IMR-90 (cell line): Measurements from ENCODE around the gene PDE6B. TPM values are rescaled to one million over a fixed set of nuclear protein-coding genes. Genes with fewer than 3 reads are reported as not detected.
A peak's percentile ranks its signal among the peaks of the same experiment; 100 is the strongest.

Source experiments
- ATAC-seq: fragments of 200-7000 bp; cut with Tn5 transposase; 2 replicates; pipeline ENCODE4 v1.9.1; 2020; ENCODE audit warnings: low read depth, mild to moderate bottlenecking, moderate library complexity
- BruUV-seq: library from RNA; stranded (reverse); fragments of 400-500 nt; replicated peaks from 2 replicates; lab custom pipeline; 2021; lab: Mats Ljungman, UMichigan
- CTCF ChIA-PET: fragments of 300-600 bp; formaldehyde crosslinking; extraction: SDS; loops from one replicate; lab custom pipeline; 2021; ENCODE audit warnings: antibody characterized with exemption; lab: Yijun Ruan, JAX
- POLR2A ChIA-PET: fragments of 300-600 bp; sonication (Branson Sonifier 250); formaldehyde crosslinking; loops from one replicate; lab custom pipeline; 2022; ENCODE audit warnings: antibody characterized with exemption; ENCODE audit not compliant: unreplicated experiment; lab: Charles Lee
- DNase-seq: peaks from one replicate; pipeline ENCODE4 v3.0.0; 2013
- H2AFZ ChIP-seq: replicated peaks from 2 replicates; pipeline ENCODE3; 2013; ENCODE audit warnings: low read length, mild to moderate bottlenecking; ENCODE audit not compliant: poor library complexity
- H2AK5ac ChIP-seq: 2 replicates; pipeline ENCODE4 v1.6.1; 2013; ENCODE audit warnings: low read depth, low read length, inconsistent platforms
- H2AK9ac ChIP-seq: replicated peaks from 2 replicates; pipeline ENCODE3; 2013; ENCODE audit warnings: mild to moderate bottlenecking, low read depth, low read length, moderate library complexity; ENCODE audit not compliant: poor library complexity
- H2BK120ac ChIP-seq: 2 replicates; pipeline ENCODE4 v1.6.1; 2013; ENCODE audit warnings: low read depth, low read length, inconsistent platforms
- H2BK15ac ChIP-seq: 3 replicates; pipeline ENCODE4 v1.6.1; 2013; ENCODE audit warnings: low read depth, low read length, inconsistent platforms
- H2BK20ac ChIP-seq: 2 replicates; pipeline ENCODE4 v1.6.1; 2013; ENCODE audit warnings: low read depth, mild to moderate bottlenecking, inconsistent platforms, low read length, moderate library complexity
- H2BK5ac ChIP-seq: 2 replicates; pipeline ENCODE4 v1.6.1; 2013; ENCODE audit warnings: mild to moderate bottlenecking, low read depth, low read length, inconsistent platforms; ENCODE audit not compliant: poor library complexity, severe bottlenecking
- H3K14ac ChIP-seq: replicated peaks from 2 replicates; pipeline ENCODE4 v1.6.1; 2013; ENCODE audit warnings: low read depth, low read length, inconsistent platforms
- H3K18ac ChIP-seq: 2 replicates; pipeline ENCODE4 v1.6.1; 2013; ENCODE audit warnings: low read depth, low read length, control low read depth
- H3K23ac ChIP-seq: 2 replicates; pipeline ENCODE4 v1.6.1; 2013; ENCODE audit warnings: low read depth, low read length, inconsistent platforms
- H3K27ac ChIP-seq: 2 replicates; pipeline ENCODE4 v1.5.1; 2013; ENCODE audit warnings: mild to moderate bottlenecking, control low read depth, low read length; ENCODE audit not compliant: insufficient read depth
- H3K27me3 ChIP-seq: 2 replicates; pipeline ENCODE4 v1.6.1; 2013; ENCODE audit warnings: low read length; ENCODE audit not compliant: control insufficient read depth, insufficient read depth
- H3K36me3 ChIP-seq: 2 replicates; pipeline ENCODE4 v1.6.1; 2013; ENCODE audit warnings: low read length, mixed read lengths; ENCODE audit not compliant: control insufficient read depth, insufficient read depth
- H3K4ac ChIP-seq: 2 replicates; pipeline ENCODE4 v1.6.1; 2013; ENCODE audit warnings: low read depth, low read length, inconsistent platforms
- H3K4me1 ChIP-seq: 2 replicates; pipeline ENCODE4 v1.6.1; 2013; ENCODE audit warnings: low read length, mixed read lengths; ENCODE audit not compliant: control insufficient read depth, insufficient read depth
- H3K4me2 ChIP-seq: 2 replicates; pipeline ENCODE4 v1.6.1; 2013; ENCODE audit warnings: low read depth, mild to moderate bottlenecking, control low read depth, low read length, moderate library complexity
- H3K4me3 ChIP-seq: 2 replicates; pipeline ENCODE4 v1.5.1; 2013; ENCODE audit warnings: low read depth, mild to moderate bottlenecking, control low read depth, low read length, moderate library complexity; ENCODE audit not compliant: insufficient read depth
- H3K56ac ChIP-seq: 2 replicates; pipeline ENCODE4 v1.6.1; 2013; ENCODE audit warnings: low read length, inconsistent platforms; ENCODE audit not compliant: insufficient read depth; ENCODE audit errors: extremely low read depth
- H3K79me1 ChIP-seq, 2 experiments: 2 replicates each; pipeline ENCODE4 v1.6.1; 2013; ENCODE audit warnings: low read length in 2 of 2, inconsistent platforms in 1 of 2, low read depth in 1 of 2
- H3K9ac ChIP-seq: 2 replicates; pipeline ENCODE4 v1.6.1; 2013; ENCODE audit warnings: low read depth, low read length, control low read depth
- H3K9me1 ChIP-seq: 2 replicates; pipeline ENCODE4 v1.6.1; 2013; ENCODE audit warnings: low read length, inconsistent platforms; ENCODE audit not compliant: insufficient read depth
- H3K9me3 ChIP-seq: 2 replicates; pipeline ENCODE4 v1.6.1; 2013; ENCODE audit warnings: low read length; ENCODE audit not compliant: control insufficient read depth, insufficient read depth
- H4K20me1 ChIP-seq: 2 replicates; pipeline ENCODE4 v1.6.1; 2013; ENCODE audit warnings: low read length, inconsistent platforms; ENCODE audit not compliant: insufficient read depth
- H4K5ac ChIP-seq: 2 replicates; pipeline ENCODE4 v1.6.1; 2013; ENCODE audit warnings: mild to moderate bottlenecking, low read depth, low read length, control low read depth
- H4K8ac ChIP-seq, 2 experiments: 2 replicates each; pipeline ENCODE4 v1.6.1; 2013; ENCODE audit warnings: low read depth in 2 of 2, low read length in 2 of 2, control low read depth in 1 of 2, inconsistent platforms in 1 of 2
- H4K91ac ChIP-seq: 2 replicates; pipeline ENCODE4 v1.6.1; 2013; ENCODE audit warnings: low read depth, low read length, inconsistent platforms; ENCODE audit not compliant: insufficient read depth
- BHLHE40 ChIP-seq: fragments of 150-350 bp; IDR thresholded peaks from 2 replicates; pipeline ENCODE4 v1.6.1; 2016; ENCODE audit warnings: mild to moderate bottlenecking, low read depth, low read length
- CEBPB ChIP-seq: IDR thresholded peaks from 2 replicates; pipeline ENCODE4 v1.6.1; 2012; ENCODE audit warnings: low read depth, low read length, improper control_type of control experiment
- CHD1 ChIP-seq: IDR thresholded peaks from 2 replicates; pipeline ENCODE4 v1.6.1; 2012; ENCODE audit warnings: low read depth, low read length, improper control_type of control experiment
- CTCF ChIP-seq: conservative IDR thresholded peaks from 2 replicates; pipeline ENCODE4 v1.5.1; 2012; ENCODE audit warnings: mild to moderate bottlenecking, low read depth, low read length, improper control_type of control experiment
- FOS ChIP-seq: fragments of 150-350 bp; IDR thresholded peaks from 2 replicates; pipeline ENCODE4 v1.6.1; 2016; ENCODE audit warnings: low read depth, low read length
- MAFK ChIP-seq: IDR thresholded peaks from 2 replicates; pipeline ENCODE4 v1.6.1; 2012; ENCODE audit warnings: low read depth, low read length, improper control_type of control experiment
- MAZ ChIP-seq: IDR thresholded peaks from 2 replicates; pipeline ENCODE4 v1.6.1; 2012; ENCODE audit warnings: low read depth, mild to moderate bottlenecking, low read length, improper control_type of control experiment, moderate library complexity, borderline replicate concordance
- MXI1 ChIP-seq: IDR thresholded peaks from 2 replicates; pipeline ENCODE4 v1.6.1; 2012; ENCODE audit warnings: low read depth, mild to moderate bottlenecking, low read length, moderate library complexity, borderline replicate concordance
- NFE2L2 ChIP-seq: fragments of 150-350 bp; IDR thresholded peaks from 2 replicates; pipeline ENCODE4 v1.6.1; 2016; ENCODE audit warnings: low read depth, mild to moderate bottlenecking, low read length
- POLR2A ChIP-seq: IDR thresholded peaks from 2 replicates; pipeline ENCODE4 v1.6.1; 2012; ENCODE audit warnings: mild to moderate bottlenecking, low read depth, low read length
- RAD21 ChIP-seq: IDR thresholded peaks from 2 replicates; pipeline ENCODE4 v1.6.1; 2012; ENCODE audit warnings: low read length, improper control_type of control experiment
- RCOR1 ChIP-seq: IDR thresholded peaks from 2 replicates; pipeline ENCODE4 v1.6.1; 2012; ENCODE audit warnings: mild to moderate bottlenecking, low read length, improper control_type of control experiment; ENCODE audit not compliant: insufficient replicate concordance
- RFX5 ChIP-seq: IDR thresholded peaks from 2 replicates; pipeline ENCODE4 v1.8.0; 2012; ENCODE audit warnings: low read depth, mild to moderate bottlenecking, low read length, moderate library complexity
- SMC3 ChIP-seq: fragments of 150-350 bp; IDR thresholded peaks from 2 replicates; pipeline ENCODE4 v1.6.1; 2016; ENCODE audit warnings: low read depth, mild to moderate bottlenecking, antibody characterized with exemption, low read length, moderate library complexity
- USF2 ChIP-seq: fragments of 150-350 bp; IDR thresholded peaks from 2 replicates; pipeline ENCODE4 v1.6.1; 2017; ENCODE audit warnings: mild to moderate bottlenecking, antibody characterized with exemption, low read length, low read depth
- WGBS, 2 experiments: methylation state at CpG; one replicate each; pipeline versions ENCODE4 v1.1.5 to v1.1.7; 2013; ENCODE audit warnings: missing lambda C conversion rate in 2 of 2; ENCODE audit not compliant: insufficient read length in 1 of 2; ENCODE audit errors: extremely low coverage in 2 of 2; 5-methylcytosine and 5-hydroxymethylcytosine counted together
- dilution Hi-C: fragments of 300-500 bp; cut with HindIII; formaldehyde crosslinking; loops from one replicate; pipeline ENCODE4 v1.14.3; 2018; ENCODE audit warnings: low sequenced_read_pairs; ENCODE audit not compliant: unreplicated experiment
- in situ Hi-C: fragments of 300-500 bp; cut with MboI; formaldehyde crosslinking; loops from 3 replicates; pipeline ENCODE4 v1.14.3; 2019; ENCODE audit warnings: low sequenced_read_pairs, inconsistent platforms, mixed read lengths
- intact Hi-C: fragments of 100-400 bp; cut with micrococcal nuclease; formaldehyde crosslinking; loops from 2 replicates; pipeline ENCODE4 v1.10.0; 2022
- polyA plus RNA-seq, 3 experiments: library from polyadenylated mRNA; depleted of rRNA; stranded (reverse); fragments of >200 nt; gene quantifications; 2 replicates each; pipeline ENCODE4 v1.2.3, GENCODE V29; 2012; ENCODE audit warnings: low replicate concordance in 1 of 3
- total RNA-seq: library from RNA; depleted of rRNA; stranded (reverse); fragments of >200 nt; gene quantifications from 2 replicates; pipeline ENCODE4 v1.2.3, GENCODE V29; 2012
- TF ChIP-seq, protein P1 (sequence below): fragments of 150-350 bp; IDR thresholded peaks from 2 replicates; pipeline ENCODE4 v1.6.1; 2016; ENCODE audit warnings: low read depth, mild to moderate bottlenecking, low read length, moderate library complexity, borderline replicate concordance

Gene PDE6B
- total and polyA plus RNA-seq, 2 of the 4 experiments (the other 2 are of a cell fraction), result under 0.01 TPM; not detected in 1

- H2AFZ ChIP-seq, result peak overlapping the region; percentile 51
- intact Hi-C loops, result no loop called here
- H3K14ac ChIP-seq, result no peak overlapping the region
- H3K18ac ChIP-seq, result no peak overlapping the region
- DNase-seq, result peak; percentile 57
- no peak overlapping the region for H3K4ac ChIP-seq
- no peak overlapping the region for H3K9ac ChIP-seq
- no peak overlapping the region for H3K23ac ChIP-seq
- H3K27me3 ChIP-seq, result no peaks in the 10 kb centered on the region
- H4K20me1 ChIP-seq, result no peaks in the 10 kb centered on the region
- POLR2A ChIA-PET, result no interaction called here
- H3K56ac ChIP-seq, result no peak overlapping the region
- in situ Hi-C loops, result no loop called here
- H3K27ac ChIP-seq, result no peak overlapping the region
- H3K4me2 ChIP-seq, result no peak overlapping the region
- no peak overlapping the region for H2BK20ac ChIP-seq
- H4K91ac ChIP-seq, result no peak overlapping the region
- TF ChIP-seq USF2, result no peak
- TF ChIP-seq BHLHE40, result no peak
- no peak for TF ChIP-seq MAFK
- TF ChIP-seq RFX5, result no peak
- TF ChIP-seq FOS, result no peak
- peak; percentile 78; the same call in 1 of the 2 replicates for TF ChIP-seq MAZ
- no peak for TF ChIP-seq MXI1
- peak; percentile 28; the same call in 1 of the 2 replicates for TF ChIP-seq RAD21
- TF ChIP-seq NFE2L2, result no peak
- TF ChIP-seq, protein P1, sequence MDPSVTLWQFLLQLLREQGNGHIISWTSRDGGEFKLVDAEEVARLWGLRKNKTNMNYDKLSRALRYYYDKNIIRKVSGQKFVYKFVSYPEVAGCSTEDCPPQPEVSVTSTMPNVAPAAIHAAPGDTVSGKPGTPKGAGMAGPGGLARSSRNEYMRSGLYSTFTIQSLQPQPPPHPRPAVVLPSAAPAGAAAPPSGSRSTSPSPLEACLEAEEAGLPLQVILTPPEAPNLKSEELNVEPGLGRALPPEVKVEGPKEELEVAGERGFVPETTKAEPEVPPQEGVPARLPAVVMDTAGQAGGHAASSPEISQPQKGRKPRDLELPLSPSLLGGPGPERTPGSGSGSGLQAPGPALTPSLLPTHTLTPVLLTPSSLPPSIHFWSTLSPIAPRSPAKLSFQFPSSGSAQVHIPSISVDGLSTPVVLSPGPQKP, result no peak
- TF ChIP-seq SMC3, result peak; percentile 23; the same call in 1 of the 2 replicates
- TF ChIP-seq POLR2A, result no peak
- peak; percentile 64 for TF ChIP-seq CTCF
- TF ChIP-seq CEBPB, result no peak
- TF ChIP-seq RCOR1, result no peak
- no peak for TF ChIP-seq CHD1
- 46% methylated on average over 6 of the region's 19 CpGs; no CpG with 5 or more reads in 1 of the 2 experiments for WGBS, 2 experiments
- H3K36me3 ChIP-seq, result no peaks in the 10 kb centered on the region
- no peak overlapping the region for H3K4me3 ChIP-seq
- no peak overlapping the region for H2AK5ac ChIP-seq
- peaks cover 0 to 4% of the 10 kb centered on the region in 2 experiments; a peak in 1 of 4 replicates for H3K79me1 ChIP-seq
- no peak overlapping the region for H4K8ac ChIP-seq
- ATAC-seq, result peak; percentile 40
- H3K9me3 ChIP-seq, result no peaks in the 10 kb centered on the region
- H2BK15ac ChIP-seq, result no peak overlapping the region
- H2AK9ac ChIP-seq, result peak overlapping the region; percentile 72
- CTCF ChIA-PET, result no interaction called here
- H3K9me1 ChIP-seq, result peaks cover 9% of the 10 kb centered on the region
- no TSS peak for BruUV-seq
- H2BK120ac ChIP-seq, result no peak overlapping the region
- no peak overlapping the region for H2BK5ac ChIP-seq
- dilution Hi-C loops, result no loop called here
- H4K5ac ChIP-seq, result no peak overlapping the region
- H3K4me1 ChIP-seq, result peaks cover 15% of the 10 kb centered on the region
Observed at GRCh38 chr4:683982-684622, 58.7 kb downstream of the PDE6B start.
